ENCODE results near the gene ACSF3. TPM values are rescaled to one million over a fixed set of nuclear protein-coding genes. Genes with fewer than 3 reads are reported as not detected.
"Not testable (repeated sequence)": the region's sequence is repeated elsewhere in the genome, so short reads cannot be mapped to it uniquely, and the experiment has no call there.

Gene ACSF3
- total and polyA plus RNA-seq, 2 donors (not counting 1 experiment from before 2014, with no cell fraction given): 9.2 to 23.1 TPM

DNA sequence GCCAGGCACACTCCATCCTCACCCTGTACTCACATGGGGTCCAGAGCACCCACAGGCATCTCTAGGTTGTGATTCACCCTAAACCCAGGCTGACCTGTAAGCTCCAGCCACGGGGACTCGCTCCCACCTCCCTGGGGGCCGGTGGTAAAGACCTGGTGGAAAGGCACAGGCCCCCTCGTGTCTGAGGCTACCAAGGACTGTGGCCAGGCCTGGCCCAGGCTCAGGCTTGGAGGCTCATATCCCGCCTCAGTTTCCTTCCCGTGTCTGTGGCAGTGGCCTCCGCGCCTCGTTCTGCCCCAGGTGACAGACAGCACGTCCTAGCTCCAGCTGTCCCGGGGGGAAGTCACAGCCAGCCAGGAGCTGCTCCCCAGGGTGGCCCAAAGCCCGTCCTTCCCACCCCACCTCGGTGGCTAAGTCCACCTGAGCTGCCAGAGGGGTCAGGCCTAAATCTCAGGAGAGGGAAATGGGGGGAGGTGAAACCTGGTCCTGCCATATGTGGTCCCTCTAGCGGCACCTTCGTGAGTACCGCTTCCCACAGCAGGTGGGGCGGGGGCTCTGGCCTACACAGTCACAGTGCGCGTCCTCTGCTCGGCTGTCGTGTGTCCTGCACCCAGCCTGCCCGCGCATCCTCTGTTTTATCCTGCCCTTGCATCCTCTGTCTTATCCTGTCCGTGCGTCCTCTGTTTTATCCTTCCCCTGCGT is 90.5 kb downstream of the ACSF3 start:
- no peaks in the 10 kb centered on the region for H3K9me3 ChIP-seq (ENCODE audit: control insufficient read depth, insufficient read depth, low read depth, low read length)
- H3K4me2 ChIP-seq (ENCODE audit: extremely low read depth, insufficient read depth, low read length): no peak overlapping the region
- no peak overlapping the region for H2AFZ ChIP-seq (ENCODE audit: low read length)
- peaks cover 5% of the 10 kb centered on the region for H3K27me3 ChIP-seq (ENCODE audit: control insufficient read depth, insufficient read depth, low read length)
- no peak overlapping the region for H3K9ac ChIP-seq (ENCODE audit: insufficient read depth, low read length)
- H3K79me2 ChIP-seq (ENCODE audit: control insufficient read depth, insufficient read depth, low read length): no peaks in the 10 kb centered on the region
- no peak for DNase-seq (ENCODE audit: low read depth in 2 of 2)
- no peak overlapping the region for H3K27ac ChIP-seq (ENCODE audit: insufficient read depth, low read length)
- no peak overlapping the region for H3K4me3 ChIP-seq (replicated peaks in 1 of 4; ENCODE audit: control extremely low read depth in 1 of 4, insufficient read depth in 1 of 4, low read depth in 3 of 4, low read length in 4 of 4)
- TF ChIP-seq, protein P1, sequence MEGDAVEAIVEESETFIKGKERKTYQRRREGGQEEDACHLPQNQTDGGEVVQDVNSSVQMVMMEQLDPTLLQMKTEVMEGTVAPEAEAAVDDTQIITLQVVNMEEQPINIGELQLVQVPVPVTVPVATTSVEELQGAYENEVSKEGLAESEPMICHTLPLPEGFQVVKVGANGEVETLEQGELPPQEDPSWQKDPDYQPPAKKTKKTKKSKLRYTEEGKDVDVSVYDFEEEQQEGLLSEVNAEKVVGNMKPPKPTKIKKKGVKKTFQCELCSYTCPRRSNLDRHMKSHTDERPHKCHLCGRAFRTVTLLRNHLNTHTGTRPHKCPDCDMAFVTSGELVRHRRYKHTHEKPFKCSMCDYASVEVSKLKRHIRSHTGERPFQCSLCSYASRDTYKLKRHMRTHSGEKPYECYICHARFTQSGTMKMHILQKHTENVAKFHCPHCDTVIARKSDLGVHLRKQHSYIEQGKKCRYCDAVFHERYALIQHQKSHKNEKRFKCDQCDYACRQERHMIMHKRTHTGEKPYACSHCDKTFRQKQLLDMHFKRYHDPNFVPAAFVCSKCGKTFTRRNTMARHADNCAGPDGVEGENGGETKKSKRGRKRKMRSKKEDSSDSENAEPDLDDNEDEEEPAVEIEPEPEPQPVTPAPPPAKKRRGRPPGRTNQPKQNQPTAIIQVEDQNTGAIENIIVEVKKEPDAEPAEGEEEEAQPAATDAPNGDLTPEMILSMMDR (conservative IDR thresholded peaks at IDR 0.05 in 1 of 2, IDR thresholded peaks at IDR 0.05 in 1 of 2; ENCODE audit: low read depth in 1 of 2, low read length in 2 of 2): no peak
- no peak for TF ChIP-seq EZH2 (IDR thresholded peaks at IDR 0.05; ENCODE audit: low read length, missing control alignments)
- H3K36me3 ChIP-seq (ENCODE audit: control insufficient read depth, insufficient read depth, low read length): no peaks in the 10 kb centered on the region
- H3K4me1 ChIP-seq (ENCODE audit: control insufficient read depth, extremely low read depth, insufficient read depth, low read length): no peaks in the 10 kb centered on the region
- H4K20me1 ChIP-seq (ENCODE audit: control insufficient read depth, extremely low read depth, insufficient read depth, low read length): no peaks in the 10 kb centered on the region

DNA sequence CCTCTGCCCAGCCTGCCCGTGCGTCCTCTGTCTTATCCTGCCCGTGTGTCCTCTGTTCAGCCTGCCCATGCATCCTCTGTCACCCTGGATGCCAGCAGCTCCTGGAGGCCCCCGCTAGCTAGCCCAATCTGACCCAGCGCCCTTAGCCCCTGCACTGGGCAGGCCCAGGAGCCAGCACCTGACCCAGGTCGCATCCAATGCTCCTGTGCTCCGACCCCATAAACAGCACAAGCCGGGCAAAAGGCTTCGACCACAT is 91.0 kb downstream of the ACSF3 start:
- H2AFZ ChIP-seq (ENCODE audit: low read length): no peak overlapping the region
- no peaks in the 10 kb centered on the region for H3K4me1 ChIP-seq (ENCODE audit: control insufficient read depth, extremely low read depth, insufficient read depth, low read length)
- no peak for DNase-seq (ENCODE audit: low read depth in 2 of 2)

DNA sequence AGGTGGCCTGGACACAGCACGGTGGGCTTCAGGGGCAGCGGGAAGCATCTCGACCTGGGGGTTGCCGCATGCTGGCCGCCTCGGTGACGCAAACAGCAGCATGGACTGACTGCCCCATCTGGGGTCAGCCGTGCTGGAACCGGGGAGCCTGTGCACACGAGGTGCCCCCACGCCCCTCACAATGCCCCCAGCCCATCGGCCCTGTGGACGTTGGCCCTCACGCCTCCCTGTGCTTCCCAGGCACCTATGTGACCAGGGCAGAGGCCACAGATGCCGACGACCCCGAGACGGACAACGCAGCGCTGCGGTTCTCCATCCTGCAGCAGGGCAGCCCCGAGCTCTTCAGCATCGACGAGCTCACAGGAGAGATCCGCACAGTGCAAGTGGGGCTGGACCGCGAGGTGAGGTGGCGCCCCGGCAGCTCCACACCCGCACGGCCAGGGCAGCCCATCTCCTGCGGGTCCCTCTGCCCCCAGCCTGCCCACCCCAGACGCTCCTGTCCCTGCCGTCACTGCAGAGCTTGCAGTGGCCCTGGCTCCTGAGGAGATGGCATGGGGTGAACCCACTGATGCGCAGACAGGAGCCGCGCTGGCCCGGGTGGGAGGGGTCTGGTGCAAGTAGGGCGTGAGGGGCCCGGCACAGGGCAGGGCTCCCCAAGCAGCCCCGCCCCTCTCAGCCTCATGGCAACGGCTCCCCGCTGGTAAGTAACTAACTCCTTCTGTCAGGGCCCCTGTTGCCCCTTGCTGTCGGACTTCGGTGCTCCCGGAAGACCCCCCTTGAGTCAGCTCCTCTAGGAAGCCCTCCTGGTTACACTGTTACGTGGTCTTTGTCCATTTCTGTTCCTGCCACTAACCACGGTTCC is 91.5 kb downstream of the ACSF3 start:
- Histone ChIP-seq H3K4me1 (ENCODE audit: control insufficient read depth, extremely low read depth, insufficient read depth, low read length) (no peaks in the 10 kb centered on the region), H3K4me2 (ENCODE audit: extremely low read depth, insufficient read depth, low read length) (no peak overlapping the region), H2AFZ (ENCODE audit: low read length) (no peak overlapping the region), H3K4me3 (replicated peaks in 1 of 4; ENCODE audit: control extremely low read depth in 1 of 4, insufficient read depth in 1 of 4, low read depth in 3 of 4, low read length in 4 of 4) (no peak overlapping the region), H3K9ac (ENCODE audit: insufficient read depth, low read length) (no peak overlapping the region), H3K27me3 (ENCODE audit: control insufficient read depth, insufficient read depth, low read length) (peaks cover 5% of the 10 kb centered on the region), H4K20me1 (ENCODE audit: control insufficient read depth, extremely low read depth, insufficient read depth, low read length) (no peaks in the 10 kb centered on the region), H3K27ac (ENCODE audit: insufficient read depth, low read length) (no peak overlapping the region), H3K9me3 (ENCODE audit: control insufficient read depth, insufficient read depth, low read depth, low read length) (no peaks in the 10 kb centered on the region), H3K36me3 (ENCODE audit: control insufficient read depth, insufficient read depth, low read length) (no peaks in the 10 kb centered on the region), H3K79me2 (ENCODE audit: control insufficient read depth, insufficient read depth, low read length) (no peaks in the 10 kb centered on the region)
- TF ChIP-seq, protein P1 (conservative IDR thresholded peaks at IDR 0.05 in 1 of 2, IDR thresholded peaks at IDR 0.05 in 1 of 2; ENCODE audit: low read depth in 1 of 2, low read length in 2 of 2): no peak
- no peak for TF ChIP-seq EZH2 (IDR thresholded peaks at IDR 0.05; ENCODE audit: low read length, missing control alignments)
- no peak for DNase-seq (ENCODE audit: low read depth in 2 of 2)

More for the DNA sequence above, 91.0 kb downstream of the ACSF3 start:
- H3K27me3 ChIP-seq (ENCODE audit: control insufficient read depth, insufficient read depth, low read length): peaks cover 5% of the 10 kb centered on the region
- TF ChIP-seq EZH2 (IDR thresholded peaks at IDR 0.05; ENCODE audit: low read length, missing control alignments): no peak
- no peak overlapping the region for H3K9ac ChIP-seq (ENCODE audit: insufficient read depth, low read length)
- no peak overlapping the region for H3K4me3 ChIP-seq (replicated peaks in 1 of 4; ENCODE audit: control extremely low read depth in 1 of 4, insufficient read depth in 1 of 4, low read depth in 3 of 4, low read length in 4 of 4)
- no peaks in the 10 kb centered on the region for H4K20me1 ChIP-seq (ENCODE audit: control insufficient read depth, extremely low read depth, insufficient read depth, low read length)
- no peak overlapping the region for H3K27ac ChIP-seq (ENCODE audit: insufficient read depth, low read length)
- H3K4me2 ChIP-seq (ENCODE audit: extremely low read depth, insufficient read depth, low read length): no peak overlapping the region
- H3K79me2 ChIP-seq (ENCODE audit: control insufficient read depth, insufficient read depth, low read length): no peaks in the 10 kb centered on the region
- H3K9me3 ChIP-seq (ENCODE audit: control insufficient read depth, insufficient read depth, low read depth, low read length): no peaks in the 10 kb centered on the region
- H3K36me3 ChIP-seq (ENCODE audit: control insufficient read depth, insufficient read depth, low read length): no peaks in the 10 kb centered on the region

DNA sequence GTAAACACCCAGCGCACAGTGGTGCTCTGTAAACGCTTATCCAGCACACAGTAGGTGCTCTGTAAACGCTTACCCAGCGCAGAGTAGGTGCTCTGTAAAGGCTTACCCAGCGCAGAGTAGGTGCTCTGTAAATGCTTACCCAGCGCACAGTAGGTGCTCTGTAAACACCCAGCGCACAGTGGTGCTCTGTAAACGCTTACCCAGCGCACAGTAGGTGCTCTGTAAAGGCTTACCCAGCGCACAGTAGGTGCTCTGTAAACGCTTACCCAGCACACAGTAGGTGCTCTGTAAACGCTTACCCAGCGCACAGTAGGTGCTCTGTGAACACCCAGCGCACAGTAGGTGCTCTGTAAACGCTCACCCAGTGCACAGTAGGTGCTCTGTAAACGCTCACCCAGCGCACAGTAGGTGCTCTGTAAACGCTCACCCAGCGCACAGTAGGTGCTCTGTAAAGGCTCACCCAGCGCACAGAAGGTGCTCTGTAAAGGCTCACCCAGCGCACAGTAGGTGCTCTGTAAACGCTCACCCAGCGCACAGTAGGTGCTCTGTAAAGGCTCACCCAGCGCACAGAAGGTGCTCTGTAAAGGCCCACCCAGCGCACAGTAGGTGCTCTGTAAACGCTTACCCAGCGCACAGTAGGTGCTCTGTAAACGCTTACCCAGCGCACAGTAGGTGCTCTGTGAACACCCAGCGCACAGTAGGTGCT is 92.4 kb downstream of the ACSF3 start:
- not testable (repeated sequence) for H3K36me3 ChIP-seq (ENCODE audit: control insufficient read depth, insufficient read depth, low read length); H3K9ac ChIP-seq (ENCODE audit: insufficient read depth, low read length); H3K27me3 ChIP-seq (ENCODE audit: control insufficient read depth, insufficient read depth, low read length); H3K27ac ChIP-seq (ENCODE audit: insufficient read depth, low read length); H4K20me1 ChIP-seq (ENCODE audit: control insufficient read depth, extremely low read depth, insufficient read depth, low read length); H3K4me1 ChIP-seq (ENCODE audit: control insufficient read depth, extremely low read depth, insufficient read depth, low read length); H2AFZ ChIP-seq (ENCODE audit: low read length); DNase-seq (ENCODE audit: low read depth in 2 of 2); H3K79me2 ChIP-seq (ENCODE audit: control insufficient read depth, insufficient read depth, low read length); H3K4me2 ChIP-seq (ENCODE audit: extremely low read depth, insufficient read depth, low read length); H3K9me3 ChIP-seq (ENCODE audit: control insufficient read depth, insufficient read depth, low read depth, low read length); H3K4me3 ChIP-seq (replicated peaks in 1 of 4; ENCODE audit: control extremely low read depth in 1 of 4, insufficient read depth in 1 of 4, low read depth in 3 of 4, low read length in 4 of 4)

DNA sequence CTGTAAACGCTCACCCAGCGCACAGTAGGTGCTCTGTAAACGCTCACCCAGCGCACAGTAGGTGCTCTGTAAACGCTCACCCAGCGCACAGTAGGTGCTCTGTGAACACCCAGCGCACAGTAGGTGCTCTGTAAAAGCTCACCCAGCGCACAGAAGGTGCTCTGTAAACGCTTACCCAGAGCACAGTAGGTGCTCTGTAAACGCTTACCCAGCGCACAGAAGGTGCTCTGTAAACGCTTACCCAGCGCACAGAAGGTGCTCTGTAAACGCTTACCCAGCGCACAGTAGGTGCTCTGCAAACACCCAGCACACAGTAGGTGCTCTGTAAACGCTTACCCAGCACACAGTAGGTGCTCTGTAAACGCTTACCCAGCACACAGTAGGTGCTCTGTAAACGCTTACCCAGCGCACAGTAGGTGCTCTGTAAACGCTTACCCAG is 93.0 kb downstream of the ACSF3 start:
- not testable (repeated sequence) for H3K9ac ChIP-seq (ENCODE audit: insufficient read depth, low read length); H3K4me1 ChIP-seq (ENCODE audit: control insufficient read depth, extremely low read depth, insufficient read depth, low read length); H3K79me2 ChIP-seq (ENCODE audit: control insufficient read depth, insufficient read depth, low read length); H3K36me3 ChIP-seq (ENCODE audit: control insufficient read depth, insufficient read depth, low read length); H3K4me2 ChIP-seq (ENCODE audit: extremely low read depth, insufficient read depth, low read length); H3K27ac ChIP-seq (ENCODE audit: insufficient read depth, low read length); H4K20me1 ChIP-seq (ENCODE audit: control insufficient read depth, extremely low read depth, insufficient read depth, low read length); H2AFZ ChIP-seq (ENCODE audit: low read length); H3K27me3 ChIP-seq (ENCODE audit: control insufficient read depth, insufficient read depth, low read length); H3K4me3 ChIP-seq (replicated peaks in 1 of 4; ENCODE audit: control extremely low read depth in 1 of 4, insufficient read depth in 1 of 4, low read depth in 3 of 4, low read length in 4 of 4); H3K9me3 ChIP-seq (ENCODE audit: control insufficient read depth, insufficient read depth, low read depth, low read length); DNase-seq (ENCODE audit: low read depth in 2 of 2)

Data from fibroblast of lung (primary cell).